GM19043 (cell line): ENCODE measurements around the gene COL4A2.
A peak's percentile ranks its signal among the peaks of the same experiment; 100 is the strongest.

Experiments used
- ATAC-seq: cut with Tn5 transposase; IDR thresholded peaks from one replicate; pipeline ENCODE4 v1.9.1; 2021; ENCODE audit warnings: low read depth; ENCODE audit not compliant: unreplicated experiment

Gene COL4A2

GRCh38 chr13:110561344-110562035 is 254.4 kb downstream of the COL4A2 start, which contains the start of gene RAB20:
RAB20 (minus strand) TSS chr13:110561722; CDS start chr13:110561519, 203 bp downstream.
- ATAC-seq: peak; percentile 77

GRCh38 chr13:110562036-110562597 is 255.0 kb downstream of the COL4A2 start:
- ATAC-seq: no peak
